ENCODE data around the gene SIGLEC10. TPM values are rescaled to one million over a fixed set of nuclear protein-coding genes. Genes with fewer than 3 reads are reported as not detected.
"Not testable (repeated sequence)": the region's sequence is repeated elsewhere in the genome, so short reads cannot be mapped to it uniquely, and the experiment has no call there.

The SIGLEC10 gene
- total RNA-seq: 1 to 10 TPM; 1.2 to 1.8 TPM

DNA sequence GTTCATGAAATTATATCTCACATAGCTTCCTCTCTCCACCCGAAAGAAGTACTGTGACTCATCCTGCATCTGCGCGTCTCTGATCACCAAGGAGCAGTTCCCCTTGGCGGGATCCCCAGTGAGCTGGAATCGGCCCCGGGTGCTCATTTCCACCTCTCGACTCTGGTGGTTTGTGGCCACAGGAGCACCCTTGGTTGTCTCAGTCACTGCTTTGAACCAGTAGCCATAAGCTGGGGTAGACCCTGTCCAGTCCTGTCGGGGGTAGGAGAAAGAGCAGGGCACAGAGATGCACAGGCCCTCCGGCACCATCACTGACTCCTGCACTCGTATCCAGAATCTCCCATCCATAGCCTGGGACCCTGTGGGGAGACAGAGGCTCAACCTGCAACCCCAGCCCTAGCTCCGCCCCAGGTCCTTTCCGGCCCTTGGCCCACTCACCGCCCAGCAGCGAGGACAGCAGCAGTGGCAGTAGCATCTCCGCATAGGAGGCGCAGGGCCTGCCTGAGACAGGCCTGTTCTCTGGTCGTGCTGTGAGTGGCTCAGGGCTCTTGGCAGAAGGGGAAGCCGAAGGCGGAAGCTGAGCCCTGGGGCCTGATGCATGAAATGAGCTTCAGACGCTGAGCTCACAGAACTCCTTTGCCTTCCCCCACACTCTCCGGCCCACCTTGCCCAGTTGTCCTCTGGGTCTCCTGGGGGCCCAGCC, at the start of gene SIGLEC10:
SIGLEC10 (minus strand) TSS at position 536 of the 703 bp plus-strand sequence; CDS start at position 475, 61 bp downstream.
- POLR2A ChIA-PET: interaction anchor here (0.6 kb wide), 1 partner anchor 356 kb away, joined by 3 read pairs; no protein-coding TSS in a partner anchor

GRCh38 chr19:51466723-51467122, 49.3 kb upstream of the SIGLEC10 start:
- CTCF ChIA-PET: interaction anchor here (1.3 kb wide), 1 partner anchor 45 kb away, joined by 4 read pairs; no protein-coding TSS in a partner anchor
- POLR2A ChIA-PET: interaction anchor here (0.6 kb wide), 1 partner anchor 72 kb away, joined by 3 read pairs; no protein-coding TSS in a partner anchor

More for the DNA sequence above, at the start of gene SIGLEC10:
- CTCF ChIA-PET: interaction anchor here (0.9 to 3.0 kb wide), 6 partner anchors 20 to 244 kb away, joined by 3 to 11 read pairs (median 4); no protein-coding TSS in a partner anchor

DNA sequence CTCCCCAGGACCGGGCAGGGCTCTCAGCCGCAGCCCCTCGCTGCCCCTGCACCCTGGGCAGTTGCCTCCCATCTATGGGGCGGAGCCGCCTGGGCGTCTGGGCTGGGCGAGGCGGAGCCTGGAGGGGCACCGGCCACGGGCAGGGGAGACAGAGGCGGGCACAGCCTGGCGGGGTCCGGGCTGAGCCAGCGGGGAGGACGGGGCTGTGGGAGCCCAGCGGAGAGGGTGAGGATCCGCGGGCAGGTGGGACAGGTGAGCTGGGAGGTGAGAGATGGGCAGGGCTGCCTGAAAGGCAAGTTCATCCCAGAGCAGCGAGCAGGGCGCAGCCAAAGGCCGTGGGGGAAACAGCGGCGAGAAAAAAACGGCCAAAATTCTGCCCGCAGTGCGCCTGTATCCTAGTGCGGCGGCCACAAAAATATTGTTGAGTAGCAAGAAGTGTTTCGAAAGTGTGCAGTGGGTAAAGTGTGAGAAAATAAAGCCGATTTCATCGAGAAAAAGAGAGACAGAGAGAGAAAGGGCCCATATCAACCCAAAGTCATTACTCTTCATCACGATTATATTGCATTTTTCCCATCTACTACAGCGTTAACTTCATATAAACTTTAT, 46.6 kb upstream of the SIGLEC10 start:
- CTCF ChIA-PET: interaction anchor here (1.4 kb wide), 1 partner anchor 8 kb away, joined by 5 read pairs; no protein-coding TSS in a partner anchor
- POLR2A ChIA-PET: not testable (repeated sequence)

DNA sequence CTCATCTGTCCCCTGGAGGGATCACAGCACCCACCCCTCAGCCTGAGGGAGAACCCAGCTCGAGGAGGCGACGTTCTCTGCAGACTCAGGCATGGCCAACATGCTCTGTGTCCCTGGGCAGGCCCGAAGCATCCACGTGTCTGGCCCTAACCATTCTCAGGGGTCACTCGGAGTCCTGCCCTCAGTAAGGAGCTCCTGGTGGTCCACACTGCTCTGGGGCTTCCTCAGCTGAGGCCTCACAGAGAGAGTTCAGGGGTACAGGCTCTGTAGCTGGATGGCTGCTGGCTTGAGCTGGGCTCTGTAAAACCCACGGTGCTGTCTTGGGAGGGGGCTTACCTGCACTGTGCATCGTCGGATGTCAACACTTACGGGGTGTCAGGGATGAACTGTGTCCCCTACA, 45.2 kb upstream of the SIGLEC10 start:
- POLR2A ChIA-PET: no interaction called here

DNA sequence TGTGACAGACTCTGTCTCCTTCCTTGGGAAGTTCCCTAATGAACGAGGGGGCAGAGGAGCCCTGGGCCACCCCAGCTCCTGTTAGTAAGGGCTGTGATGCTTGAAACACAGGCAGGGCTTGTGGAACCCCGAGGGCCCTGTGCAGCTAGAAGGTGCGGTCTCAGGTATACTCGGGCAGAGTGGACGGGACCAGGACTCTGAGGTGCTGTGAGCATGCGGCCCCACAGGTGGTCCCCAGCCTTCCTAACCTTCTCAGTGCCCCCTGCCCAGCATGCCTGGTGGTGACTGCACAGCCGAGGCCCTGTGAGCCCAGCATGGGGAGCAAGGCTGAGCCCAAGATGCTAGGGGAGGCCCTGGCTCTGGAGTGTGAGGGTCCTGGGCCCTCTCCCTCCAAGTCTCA, 44.8 kb upstream of the SIGLEC10 start:
- ChIA-PET CTCF (interaction anchor here (0.6 to 2.2 kb wide), 3 partner anchors 10 to 1066 kb away, joined by 3 to 9 read pairs (median 5); no protein-coding TSS in a partner anchor), POLR2A (no interaction called here)

More for the DNA sequence above, 45.2 kb upstream of the SIGLEC10 start:
- CTCF ChIA-PET: interaction anchor here (0.7 to 2.2 kb wide), 4 partner anchors 10 to 168 kb away, joined by 4 to 9 read pairs (median 6); no protein-coding TSS in a partner anchor

DNA sequence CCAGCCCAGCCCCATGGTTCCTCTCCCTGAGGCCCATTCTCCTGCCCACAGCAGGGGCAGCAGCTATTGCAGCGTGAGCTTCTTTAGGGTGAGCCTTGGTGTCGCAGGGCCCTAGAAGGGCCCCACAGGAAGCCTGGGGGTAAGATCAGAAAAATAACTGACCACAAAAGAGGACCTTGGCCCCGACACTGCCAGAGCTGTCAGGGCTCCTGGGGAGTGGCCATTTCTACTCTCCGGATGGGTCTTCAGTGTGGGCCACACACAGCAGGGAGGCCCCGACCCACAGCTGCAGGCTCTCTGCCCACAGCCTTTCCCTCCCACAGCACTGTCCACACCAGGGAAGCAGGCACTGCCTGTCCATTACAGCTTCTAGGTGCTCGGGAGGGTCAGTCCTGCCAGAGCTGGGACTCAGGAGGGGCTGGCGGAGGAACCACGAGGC, 44.3 kb upstream of the SIGLEC10 start:
- POLR2A ChIA-PET: no interaction called here
- CTCF ChIA-PET: interaction anchor here (0.6 to 2.2 kb wide), 3 partner anchors 11 to 1065 kb away, joined by 3 to 9 read pairs (median 5); no protein-coding TSS in a partner anchor

- ChIA-PET CTCF (no interaction called here), POLR2A (no interaction called here)
Observed at GRCh38 chr19:51460164-51460992, 42.9 kb upstream of the SIGLEC10 start.

- POLR2A ChIA-PET: no interaction called here
- CTCF ChIA-PET: no interaction called here
Observed at GRCh38 chr19:51458899-51459505, 41.6 kb upstream of the SIGLEC10 start.

GRCh38 chr19:51458051-51458645, 40.7 kb upstream of the SIGLEC10 start, which contains the start of gene SIGLEC8:
Gene SIGLEC8, minus strand, starts transcription at chr19:51458454. Its CDS starts 67 bp downstream, at chr19:51458387.
- CTCF ChIA-PET: no interaction called here
- POLR2A ChIA-PET: no interaction called here

DNA sequence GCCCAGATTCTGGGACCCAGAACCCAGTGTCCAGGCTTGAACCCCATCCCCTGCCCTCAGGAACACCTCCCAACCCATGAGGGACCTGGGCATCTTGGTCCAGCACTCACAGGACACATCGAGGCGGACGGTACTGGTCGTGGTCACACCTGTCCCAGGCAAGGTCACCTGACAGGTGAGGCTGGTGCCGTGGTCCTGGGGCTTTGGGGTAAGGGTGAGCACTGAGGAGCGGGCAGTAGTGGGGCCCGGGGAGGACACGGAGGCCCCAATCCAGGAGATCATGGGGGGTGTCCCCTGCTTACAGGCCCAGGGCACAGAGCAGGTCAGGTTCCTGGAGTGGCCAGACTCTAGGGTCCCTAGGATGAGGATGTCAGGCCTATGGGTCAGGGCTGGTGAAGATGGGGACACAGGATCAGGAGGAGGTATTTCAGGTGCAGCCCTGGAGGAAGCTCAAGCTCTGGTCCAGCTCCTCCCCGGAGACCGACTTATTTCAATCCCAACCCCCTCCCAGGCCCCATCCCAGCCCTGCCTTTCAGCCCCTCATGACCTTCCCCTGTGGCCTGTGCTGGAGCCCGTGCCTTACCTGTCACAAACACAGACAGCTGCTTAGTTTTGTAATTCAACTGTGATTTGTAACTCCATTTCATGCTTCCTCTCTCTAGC, 40.0 kb upstream of the SIGLEC10 start:
- POLR2A ChIA-PET: no interaction called here
- CTCF ChIA-PET: no interaction called here

GRCh38 chr19:51456541-51457290, 39.3 kb upstream of the SIGLEC10 start:
- POLR2A ChIA-PET: no interaction called here
- CTCF ChIA-PET: no interaction called here

- POLR2A ChIA-PET: interaction anchor here (0.6 to 1.0 kb wide), 2 partner anchors 8 to 79 kb away, joined by 3 read pairs; partner anchors contain the start of gene NKG7
- CTCF ChIA-PET: interaction anchor here (1.4 kb wide), 1 partner anchor 9 kb away, joined by 5 read pairs; no protein-coding TSS in a partner anchor
Observed at GRCh38 chr19:51450730-51451307, 33.4 kb upstream of the SIGLEC10 start.

- POLR2A ChIA-PET: interaction anchor here (0.5 to 0.6 kb wide), 2 partner anchors 36 to 79 kb away, joined by 3 to 4 read pairs; no protein-coding TSS in a partner anchor
Observed at GRCh38 chr19:51448411-51449016, 31.1 kb upstream of the SIGLEC10 start.

GRCh38 chr19:51448011-51448410, 30.6 kb upstream of the SIGLEC10 start:
- ChIA-PET POLR2A (interaction anchor here (0.5 to 0.6 kb wide), 3 partner anchors 35 to 79 kb away, joined by 3 to 4 read pairs (median 3); no protein-coding TSS in a partner anchor), CTCF (interaction anchor here (1.3 to 2.5 kb wide), 3 partner anchors 24 to 75 kb away, joined by 3 to 6 read pairs (median 5); no protein-coding TSS in a partner anchor)

More at GRCh38 chr19:51448411-51449016, 31.1 kb upstream of the SIGLEC10 start:
- CTCF ChIA-PET: interaction anchor here (1.3 to 2.3 kb wide), 3 partner anchors 24 to 27 kb away, joined by 3 to 5 read pairs (median 4); no protein-coding TSS in a partner anchor

- POLR2A ChIA-PET: interaction anchor here (0.6 kb wide), 1 partner anchor 76 kb away, joined by 3 read pairs; no protein-coding TSS in a partner anchor
- CTCF ChIA-PET: interaction anchor here (0.9 to 2.5 kb wide), 4 partner anchors 25 to 74 kb away, joined by 3 to 6 read pairs (median 4); no protein-coding TSS in a partner anchor
Observed at GRCh38 chr19:51447510-51447909, 30.1 kb upstream of the SIGLEC10 start.

All from activated CD8-positive, alpha-beta memory T cell treated with anti-CD3 and anti-CD28 coated beads for 36 hours (primary cell).